ENCODE results near the gene PRCD. TPM values are rescaled to one million over a fixed set of nuclear protein-coding genes. Genes with fewer than 3 reads are reported as not detected.

PRCD gene
- polyA plus RNA-seq, 1 of the 3 experiments (the other 2 are of a cell fraction) = 2.2 TPM

DNA sequence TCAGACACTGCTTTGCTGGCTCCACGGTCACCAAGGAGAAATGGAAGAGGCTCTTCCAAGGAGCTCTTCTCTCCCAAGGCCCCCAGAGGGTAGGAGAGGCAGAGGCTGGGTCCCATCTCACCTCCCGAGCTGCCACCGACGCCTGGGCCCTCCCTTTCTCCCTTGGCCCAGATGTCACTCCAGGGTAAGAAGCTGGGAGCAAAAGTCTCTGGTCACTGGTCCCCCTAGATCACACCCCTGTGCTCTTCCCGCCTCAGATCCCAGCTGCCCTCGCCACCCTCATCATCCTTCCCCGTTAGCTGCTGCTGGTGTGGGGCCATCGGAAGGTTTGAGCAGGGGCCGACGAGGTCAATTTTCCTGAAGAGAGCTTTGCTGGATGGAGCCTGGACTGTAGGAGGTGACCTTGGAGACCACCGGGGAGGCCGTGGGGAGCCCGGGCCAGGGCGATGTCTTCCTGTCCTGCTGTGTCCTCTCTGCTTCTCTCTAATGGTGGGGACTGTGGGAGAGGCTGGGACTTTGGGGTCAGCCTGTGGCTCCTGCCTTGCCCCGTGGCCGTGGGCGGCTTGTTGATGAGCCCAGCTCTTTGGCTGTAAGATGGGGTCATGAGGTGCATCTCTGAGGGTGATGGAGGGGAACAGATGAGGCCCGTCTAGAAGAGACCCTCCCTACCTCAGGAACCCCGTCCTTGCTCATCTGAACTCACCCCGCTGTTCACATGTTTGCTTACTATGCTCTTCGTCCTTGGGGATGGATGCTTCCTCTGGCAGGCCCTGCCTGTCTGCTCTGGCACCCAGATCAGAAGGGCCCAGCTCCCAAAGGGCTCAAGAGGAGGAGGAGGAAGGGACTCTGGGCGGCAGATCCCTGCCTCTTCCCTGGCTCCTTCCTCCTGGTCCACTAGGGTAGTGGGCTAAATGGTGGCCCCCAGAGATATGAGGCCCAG is 27.2 kb upstream of the PRCD start:
- Histone ChIP-seq H3K9me3 (no peaks in the 10 kb centered on the region), H3K4me3 (ENCODE audit: low read depth in 2 of 2, low read length in 1 of 2) (no peak overlapping the region), H3F3A (replicated peaks; ENCODE audit: insufficient read depth) (no peaks in the 10 kb centered on the region), H3K27ac (ENCODE audit: low read depth in 2 of 2, low read length in 1 of 2) (no peak overlapping the region), H2AFZ (ENCODE audit: low read depth) (no peak overlapping the region), H3K9ac (no peak overlapping the region), H3K9me2 (no peaks in the 10 kb centered on the region), H3K4me1 (ENCODE audit: control insufficient read depth in 1 of 2, insufficient read depth in 2 of 2, low read depth in 1 of 2, low read length in 1 of 2) (peaks cover 0 to 6% of the 10 kb centered on the region in 2 experiments; a peak in 1 of 4 replicates), H3K36me3 (replicated peaks in 1 of 2; ENCODE audit: control insufficient read depth in 1 of 2, insufficient read depth in 2 of 2, low read length in 1 of 2) (no peaks in the 10 kb centered on the region), H4K20me1 (ENCODE audit: insufficient read depth) (no peaks in the 10 kb centered on the region), H3K79me2 (ENCODE audit: insufficient read depth) (no peaks in the 10 kb centered on the region), H3K27me3 (ENCODE audit: insufficient read depth) (peaks cover 17% of the 10 kb centered on the region; the same call in 1 of the 2 replicates), H3K4me2 (no peak overlapping the region)
- no peak for DNase-seq
- CTCF ChIA-PET = interaction anchor here (0.9 to 52.1 kb wide), 13 partner anchors 8 to 233 kb away, joined by 3 to 1687 read pairs (median 12); partner anchors contain the start of genes AANAT, CYGB, PRCD and RHBDF2
- TF ChIP-seq MXI1 (IDR thresholded peaks at IDR 0.05; ENCODE audit: low read depth, low read length) = no peak
- no peak for TF ChIP-seq MEF2A (IDR thresholded peaks at IDR 0.05; ENCODE audit: borderline replicate concordance, low read depth)
- TF ChIP-seq IRF3 (IDR thresholded peaks at IDR 0.05; ENCODE audit: low read depth, low read length) = no peak
- TF ChIP-seq TEAD4 (IDR thresholded peaks at IDR 0.05; ENCODE audit: borderline replicate concordance, insufficient read depth) = no peak
- TF ChIP-seq NFIC (IDR thresholded peaks at IDR 0.05; ENCODE audit: borderline replicate concordance) = no peak
- TF ChIP-seq PBX3 (IDR thresholded peaks at IDR 0.05) = no peak
- no peak for TF ChIP-seq USF1 (IDR thresholded peaks at IDR 0.05; ENCODE audit: borderline replicate concordance, low read depth)
- TF ChIP-seq GABPA (IDR thresholded peaks at IDR 0.05; ENCODE audit: low read depth) = no peak
- no peak for TF ChIP-seq NRF1 (IDR thresholded peaks at IDR 0.05; ENCODE audit: low read depth, low read length)
- TF ChIP-seq RAD21 (IDR thresholded peaks at IDR 0.05; ENCODE audit: low read length) = no peak
- TF ChIP-seq RXRA (IDR thresholded peaks at IDR 0.05; ENCODE audit: borderline replicate concordance, low read depth) = no peak
- TF ChIP-seq YY1 (IDR thresholded peaks at IDR 0.05; ENCODE audit: low read depth) = no peak
- no peak for TF ChIP-seq EZH2phosphoT487 (IDR thresholded peaks at IDR 0.05; ENCODE audit: borderline replicate concordance, low read depth)
- no peak for TF ChIP-seq TAF1 (IDR thresholded peaks at IDR 0.05; ENCODE audit: borderline replicate concordance, low read depth, low read length)
- WGBS (ENCODE audit: low lambda C conversion rate) = 76% methylated on average over 19 of the region's 22 CpGs
- POLR2A ChIA-PET = interaction anchor here (0.6 to 1.7 kb wide), 2 partner anchors 23 to 54 kb away, joined by 4 to 6 read pairs; no protein-coding TSS in a partner anchor

Measured in SK-N-SH (cell line).